Measurements from ENCODE around the gene TMPRSS6. TPM values are rescaled to one million over a fixed set of nuclear protein-coding genes. Genes with fewer than 3 reads are reported as not detected.
A peak's percentile ranks its signal among the peaks of the same experiment; 100 is the strongest.

The TMPRSS6 gene
- total RNA-seq, 4 donors from 2014 or later: 0.16 to 4.9 (median 0.41) TPM; not detected in 1

- in situ Hi-C loops (cut with MboI; ENCODE audit: low pct_ligation_motif_present in 1 of 4, low pct_unique_long_range_greater_than_20kb in 1 of 4, low sequenced_read_pairs in 3 of 4) (no loop called here), intact Hi-C loops (cut with DNase I; ENCODE audit: low total_unique reads) (no loop called here)
- H3K9me3 ChIP-seq: no peaks in the 10 kb centered on the region
- H3K27me3 ChIP-seq: peaks cover 15% of the 10 kb centered on the region
- H3K27ac ChIP-seq: no peak overlapping the region
- no peaks in the 10 kb centered on the region for H3K36me3 ChIP-seq
- TF ChIP-seq POLR2A (IDR thresholded peaks at IDR 0.05): no peak
- TF ChIP-seq POLR2AphosphoS5 (IDR thresholded peaks at IDR 0.05): no peak
- TF ChIP-seq EP300 (IDR thresholded peaks at IDR 0.05; ENCODE audit: low read depth): no peak
- TF ChIP-seq, protein P1, sequence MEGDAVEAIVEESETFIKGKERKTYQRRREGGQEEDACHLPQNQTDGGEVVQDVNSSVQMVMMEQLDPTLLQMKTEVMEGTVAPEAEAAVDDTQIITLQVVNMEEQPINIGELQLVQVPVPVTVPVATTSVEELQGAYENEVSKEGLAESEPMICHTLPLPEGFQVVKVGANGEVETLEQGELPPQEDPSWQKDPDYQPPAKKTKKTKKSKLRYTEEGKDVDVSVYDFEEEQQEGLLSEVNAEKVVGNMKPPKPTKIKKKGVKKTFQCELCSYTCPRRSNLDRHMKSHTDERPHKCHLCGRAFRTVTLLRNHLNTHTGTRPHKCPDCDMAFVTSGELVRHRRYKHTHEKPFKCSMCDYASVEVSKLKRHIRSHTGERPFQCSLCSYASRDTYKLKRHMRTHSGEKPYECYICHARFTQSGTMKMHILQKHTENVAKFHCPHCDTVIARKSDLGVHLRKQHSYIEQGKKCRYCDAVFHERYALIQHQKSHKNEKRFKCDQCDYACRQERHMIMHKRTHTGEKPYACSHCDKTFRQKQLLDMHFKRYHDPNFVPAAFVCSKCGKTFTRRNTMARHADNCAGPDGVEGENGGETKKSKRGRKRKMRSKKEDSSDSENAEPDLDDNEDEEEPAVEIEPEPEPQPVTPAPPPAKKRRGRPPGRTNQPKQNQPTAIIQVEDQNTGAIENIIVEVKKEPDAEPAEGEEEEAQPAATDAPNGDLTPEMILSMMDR (IDR thresholded peaks at IDR 0.05): no peak
- no peak overlapping the region for H3K4me3 ChIP-seq
- no peak for DNase-seq
- H3K4me1 ChIP-seq: peaks cover 0 to 9% (median 0%) of the 10 kb centered on the region in 4 donors
- 58 to 78% methylated on average over 7 to 16 of the region's 16 CpGs for WGBS, 2 donors (ENCODE audit: low coverage in 1 of 2)
Measured at GRCh38 chr22:37146507-37147180, 37.1 kb upstream of the TMPRSS6 start.

- in situ Hi-C loops (cut with MboI; ENCODE audit: low pct_ligation_motif_present in 1 of 4, low pct_unique_long_range_greater_than_20kb in 1 of 4, low sequenced_read_pairs in 3 of 4): no loop called here
- Histone ChIP-seq H3K4me3 (no peak overlapping the region), H3K9me3 (no peaks in the 10 kb centered on the region), H3K27me3 (peaks cover 15% of the 10 kb centered on the region), H3K4me1 (peaks cover 0 to 9% (median 0%) of the 10 kb centered on the region in 4 donors), H3K27ac (no peak overlapping the region), H3K36me3 (no peaks in the 10 kb centered on the region)
- TF ChIP-seq POLR2A (IDR thresholded peaks at IDR 0.05): no peak
- no peak for TF ChIP-seq POLR2AphosphoS5 (IDR thresholded peaks at IDR 0.05)
- TF ChIP-seq, protein P1 (IDR thresholded peaks at IDR 0.05): no peak
- no peak for TF ChIP-seq EP300 (IDR thresholded peaks at IDR 0.05; ENCODE audit: low read depth)
- intact Hi-C loops (cut with DNase I; ENCODE audit: low total_unique reads): no loop called here
- peak; percentile 37 for DNase-seq
- WGBS, 2 donors (ENCODE audit: low coverage in 1 of 2): 60 to 67% methylated on average over 2 to 6 of the region's 6 CpGs
Measured at GRCh38 chr22:37146051-37146385, 36.5 kb upstream of the TMPRSS6 start.

- Histone ChIP-seq H3K9me3 (no peaks in the 10 kb centered on the region), H3K36me3 (no peaks in the 10 kb centered on the region), H3K4me3 (no peak overlapping the region), H3K4me1 (peaks cover 0 to 9% (median 0%) of the 10 kb centered on the region in 4 donors), H3K27me3 (peaks cover 15% of the 10 kb centered on the region), H3K27ac (no peak overlapping the region)
- no peak for DNase-seq
- intact Hi-C loops (cut with DNase I; ENCODE audit: low total_unique reads) (no loop called here), in situ Hi-C loops (cut with MboI; ENCODE audit: low pct_ligation_motif_present in 1 of 4, low pct_unique_long_range_greater_than_20kb in 1 of 4, low sequenced_read_pairs in 3 of 4) (no loop called here)
- TF ChIP-seq POLR2A (IDR thresholded peaks at IDR 0.05) (no peak), EP300 (IDR thresholded peaks at IDR 0.05; ENCODE audit: low read depth) (no peak), POLR2AphosphoS5 (IDR thresholded peaks at IDR 0.05) (no peak)
- TF ChIP-seq, protein P1 (IDR thresholded peaks at IDR 0.05): no peak
- 30 to 37% methylated on average over 4 to 17 of the region's 17 CpGs for WGBS, 2 donors (ENCODE audit: low coverage in 1 of 2)
Measured at GRCh38 chr22:37145180-37146050, 35.9 kb upstream of the TMPRSS6 start.

GRCh38 chr22:37144180-37144554 lies 34.7 kb upstream of the TMPRSS6 start:
- Histone ChIP-seq H3K4me3 (no peak overlapping the region), H3K4me1 (peaks cover 0 to 9% (median 0%) of the 10 kb centered on the region in 4 donors), H3K36me3 (no peaks in the 10 kb centered on the region), H3K27ac (no peak overlapping the region), H3K27me3 (peaks cover 15% of the 10 kb centered on the region), H3K9me3 (no peaks in the 10 kb centered on the region)
- no peak for TF ChIP-seq POLR2A (IDR thresholded peaks at IDR 0.05)
- TF ChIP-seq POLR2AphosphoS5 (IDR thresholded peaks at IDR 0.05): no peak
- no peak for TF ChIP-seq EP300 (IDR thresholded peaks at IDR 0.05; ENCODE audit: low read depth)
- TF ChIP-seq, protein P1 (IDR thresholded peaks at IDR 0.05): no peak
- DNase-seq: no peak
- intact Hi-C loops (cut with DNase I; ENCODE audit: low total_unique reads): no loop called here
- WGBS, 2 donors (ENCODE audit: low coverage in 1 of 2): 86% methylated on average over 10 of the region's 10 CpGs; no CpG with 5 or more reads in 1 of the 2 donors
- in situ Hi-C loops (cut with MboI; ENCODE audit: low pct_ligation_motif_present in 1 of 4, low pct_unique_long_range_greater_than_20kb in 1 of 4, low sequenced_read_pairs in 3 of 4): no loop called here

Data from transverse colon (tissue), 4 donors.